Sigmoid colon (tissue), 7 donors: ENCODE data around the gene OR8B4. TPM values are rescaled to one million over a fixed set of nuclear protein-coding genes. Genes with fewer than 3 reads are reported as not detected.

ENCODE experiments used
- DNase-seq: peaks from one replicate; pipeline ENCODE4 v3.0.0-alpha.2; 2019
- H3K27ac ChIP-seq, 4 donors: fragments of 200-600 bp; sonication (generic); one replicate each; pipeline ENCODE4 v1.5.1; 2016 to 2019; ENCODE audit warnings: mild to moderate bottlenecking in 1 of 4
- H3K27me3 ChIP-seq, 3 donors: fragments of 200-600 bp; sonication (generic); one replicate each; pipeline ENCODE4 v1.5.1; 2019; ENCODE audit warnings: mild to moderate bottlenecking in 1 of 3
- H3K36me3 ChIP-seq, 4 donors: fragments of 200-600 bp; sonication (generic); one replicate each; pipeline ENCODE4 v1.5.1; 2016 to 2019
- H3K4me1 ChIP-seq, 4 donors: fragments of 200-600 bp; sonication (generic); one replicate each; pipeline ENCODE4 v1.5.1; 2017 to 2019
- H3K4me3 ChIP-seq, 4 donors: fragments of 200-600 bp; sonication (generic); one replicate each; pipeline ENCODE4 v1.5.1; 2017 to 2019; ENCODE audit warnings: mild to moderate bottlenecking in 2 of 4, moderate library complexity in 1 of 4
- H3K9me3 ChIP-seq, 4 donors: fragments of 200-600 bp in 3 of 4; sonication (generic) in 3 of 4; one replicate each; pipeline versions ENCODE4 v1.5.1 to v1.6.1; 2013 to 2019
- CTCF ChIP-seq, 4 experiments: fragments of 450-650 bp in 3 of 4; fragments of 200-600 bp in 1 of 4; IDR thresholded peaks; one replicate each; pipeline ENCODE4 v1.5.1; 2016 to 2019; ENCODE audit warnings: antibody characterized with exemption in 4 of 4, mild to moderate bottlenecking in 3 of 4, moderate library complexity in 2 of 4
- EP300 ChIP-seq, 4 donors: sonication (generic); formaldehyde crosslinking; IDR thresholded peaks; one replicate each; pipeline ENCODE4 v1.6.1; 2017; ENCODE audit warnings: antibody characterized with exemption in 4 of 4
- POLR2A ChIP-seq, 2 donors: fragments of 450-650 bp; IDR thresholded peaks; one replicate each; pipeline ENCODE4 v1.6.1; 2016; ENCODE audit warnings: antibody characterized with exemption in 2 of 2, mild to moderate bottlenecking in 2 of 2, moderate library complexity in 2 of 2
- POLR2AphosphoS5 ChIP-seq, 4 donors: sonication (generic); formaldehyde crosslinking; IDR thresholded peaks; one replicate each; pipeline ENCODE4 v1.6.1; 2017; ENCODE audit warnings: antibody characterized with exemption in 4 of 4
- WGBS, 2 donors: extraction: QIAGEN DNeasy Blood & Tissue Kit; methylation state at CpG; one replicate each; pipeline ENCODE4 v1.1.7; 2013; 5-methylcytosine and 5-hydroxymethylcytosine counted together
- intact Hi-C: fragments of 100-400 bp; cut with DNase I; formaldehyde crosslinking; loops from one replicate; pipeline ENCODE4 v1.15.1; 2023
- polyA plus RNA-seq, 3 donors: library from polyadenylated mRNA; stranded (reverse); fragments of 200-250 nt; gene quantifications; one replicate each; pipeline ENCODE4 v1.2.3, GENCODE V29; 2013
- total RNA-seq, 4 donors: library from RNA; depleted of rRNA; stranded (reverse); fragments of >200 nt; gene quantifications; one replicate each; pipeline ENCODE4 v1.1.0, GENCODE V29; 2016
- donor health status: healthy with polysubstance abuse.
- donor health status: Bipolar disorder and iron deficiency.
- donor health status: healthy.

The OR8B4 gene
- total and polyA plus RNA-seq, 7 donors, result not detected

GRCh38 chr11:124442847-124443246 is 18.2 kb upstream of the OR8B4 start:
- no peaks in the 10 kb centered on the region for H3K36me3 ChIP-seq
- 41 to 72% methylated on average over 2 of the region's 2 CpGs for WGBS, 2 donors
- no peaks in the 10 kb centered on the region for H3K4me1 ChIP-seq
- no peak overlapping the region for H3K4me3 ChIP-seq
- no peak for TF ChIP-seq POLR2A (IDR thresholded peaks at IDR 0.05)
- no peak for DNase-seq
- H3K27ac ChIP-seq, result no peak overlapping the region
- H3K9me3 ChIP-seq, result peaks cover 0 to 2% (median 0%) of the 10 kb centered on the region in 4 donors
- no peaks in the 10 kb centered on the region for H3K27me3 ChIP-seq
- intact Hi-C loops, result no loop called here

- no peak for DNase-seq
- Histone ChIP-seq H3K36me3 (no peaks in the 10 kb centered on the region), H3K4me3 (no peak overlapping the region), H3K27ac (no peak overlapping the region), H3K4me1 (no peaks in the 10 kb centered on the region), H3K27me3 (no peaks in the 10 kb centered on the region), H3K9me3 (no peaks in the 10 kb centered on the region)
- 42 to 67% methylated on average over 6 of the region's 6 CpGs for WGBS, 2 donors
- intact Hi-C loops, result no loop called here
- TF ChIP-seq EP300 (IDR thresholded peaks at IDR 0.05) (no peak), CTCF (IDR thresholded peaks at IDR 0.05) (no peak), POLR2A (IDR thresholded peaks at IDR 0.05) (no peak), POLR2AphosphoS5 (IDR thresholded peaks at IDR 0.05) (no peak)
Measured at GRCh38 chr11:124442442-124442841, 17.8 kb upstream of the OR8B4 start.

GRCh38 chr11:124441519-124441918 is 16.8 kb upstream of the OR8B4 start:
- Histone ChIP-seq H3K4me1 (no peaks in the 10 kb centered on the region), H3K36me3 (no peaks in the 10 kb centered on the region), H3K27me3 (no peaks in the 10 kb centered on the region), H3K9me3 (no peaks in the 10 kb centered on the region), H3K27ac (no peak overlapping the region), H3K4me3 (no peak overlapping the region)
- TF ChIP-seq POLR2AphosphoS5 (IDR thresholded peaks at IDR 0.05) (no peak), POLR2A (IDR thresholded peaks at IDR 0.05) (no peak), EP300 (IDR thresholded peaks at IDR 0.05) (no peak), CTCF (IDR thresholded peaks at IDR 0.05) (no peak)
- DNase-seq, result no peak
- intact Hi-C loops, result no loop called here
- WGBS, 2 donors, result 81 to 87% methylated on average over 7 of the region's 7 CpGs

- intact Hi-C loops, result no loop called here
- DNase-seq, result no peak
- no peak overlapping the region for H3K27ac ChIP-seq
- H3K9me3 ChIP-seq, result no peaks in the 10 kb centered on the region
- no peak overlapping the region for H3K4me3 ChIP-seq
- WGBS, 2 donors, result 71 to 84% methylated on average over 5 of the region's 5 CpGs
- TF ChIP-seq POLR2A (IDR thresholded peaks at IDR 0.05) (no peak), CTCF (IDR thresholded peaks at IDR 0.05) (no peak), POLR2AphosphoS5 (IDR thresholded peaks at IDR 0.05) (no peak)
- H3K27me3 ChIP-seq, result no peaks in the 10 kb centered on the region
- H3K4me1 ChIP-seq, result no peaks in the 10 kb centered on the region
- no peaks in the 10 kb centered on the region for H3K36me3 ChIP-seq
Measured at GRCh38 chr11:124441081-124441480, 16.4 kb upstream of the OR8B4 start.

- Histone ChIP-seq H3K27me3 (no peaks in the 10 kb centered on the region), H3K4me3 (no peak overlapping the region), H3K4me1 (no peaks in the 10 kb centered on the region), H3K9me3 (no peaks in the 10 kb centered on the region), H3K27ac (no peak overlapping the region), H3K36me3 (no peaks in the 10 kb centered on the region)
- 79 to 83% methylated on average over 4 of the region's 4 CpGs for WGBS, 2 donors
- TF ChIP-seq POLR2AphosphoS5 (IDR thresholded peaks at IDR 0.05) (no peak), CTCF (IDR thresholded peaks at IDR 0.05) (no peak), POLR2A (IDR thresholded peaks at IDR 0.05) (no peak), EP300 (IDR thresholded peaks at IDR 0.05) (no peak)
- intact Hi-C loops, result no loop called here
- DNase-seq, result no peak
Measured at GRCh38 chr11:124440608-124441007, 15.9 kb upstream of the OR8B4 start.
